Uterus (tissue), 4 donors: ENCODE data around the gene CFAP161. TPM values are rescaled to one million over a fixed set of nuclear protein-coding genes. Genes with fewer than 3 reads are reported as not detected.

Experiments
- DNase-seq, 2 donors: peaks; one replicate each; pipeline ENCODE4 v3.0.0-alpha.2; 2019 to 2020
- H3K27ac ChIP-seq, 2 donors: fragments of 200-600 bp; sonication (generic); 1 replicate in 1 of 2; 2 replicates in 1 of 2; pipeline ENCODE4 v1.5.1; 2016 to 2018
- H3K27me3 ChIP-seq, 2 donors: fragments of 200-600 bp; sonication (generic); one replicate each; pipeline ENCODE4 v1.5.1; 2018 to 2019; ENCODE audit warnings: control low read depth in 1 of 2
- H3K36me3 ChIP-seq, 2 donors: fragments of 200-600 bp; sonication (generic); one replicate each; pipeline ENCODE4 v1.5.1; 2019; ENCODE audit warnings: control low read depth in 1 of 2
- H3K4me1 ChIP-seq, 2 donors: fragments of 200-600 bp; sonication (generic); one replicate each; pipeline ENCODE4 v1.5.1; 2018 to 2019; ENCODE audit warnings: control low read depth in 1 of 2
- H3K4me3 ChIP-seq, 2 donors: fragments of 200-600 bp; sonication (generic); 1 replicate in 1 of 2; 2 replicates in 1 of 2; pipeline ENCODE4 v1.5.1; 2018 to 2019; ENCODE audit warnings: mild to moderate bottlenecking in 1 of 2
- H3K9me3 ChIP-seq, 2 donors: fragments of 200-600 bp; sonication (generic); one replicate each; pipeline ENCODE4 v1.5.1; 2019; ENCODE audit warnings: control low read depth in 1 of 2
- CTCF ChIP-seq, 4 experiments: fragments of 200-600 bp in 2 of 4; fragments of 450-650 bp in 2 of 4; sonication (generic) in 2 of 4; IDR thresholded peaks; one replicate each; pipeline ENCODE4 v1.5.1; 2016 to 2019; ENCODE audit warnings: antibody characterized with exemption in 4 of 4, mild to moderate bottlenecking in 2 of 4, moderate library complexity in 1 of 4
- POLR2A ChIP-seq, 2 donors: fragments of 450-650 bp; IDR thresholded peaks; one replicate each; pipeline ENCODE4 v1.6.1; 2016; ENCODE audit warnings: antibody characterized with exemption in 2 of 2, mild to moderate bottlenecking in 1 of 2, moderate library complexity in 1 of 2
- intact Hi-C: fragments of 100-400 bp; cut with DNase I; formaldehyde crosslinking; loops from one replicate; pipeline ENCODE4 v1.15.1; 2023; ENCODE audit warnings: low total_unique reads
- total RNA-seq, 4 donors: library from RNA; depleted of rRNA in 3 of 4; stranded (reverse); fragments of >200 nt in 3 of 4; gene quantifications; one replicate each; pipeline versions ENCODE4 v1.1.0 to v1.2.4, GENCODE V29; 2014 to 2023
- donor health status: DM: yes; HTN: yes; CAD: no.

CFAP161 gene
- total RNA-seq = 1 to 10 TPM in 2 of 4 donors, not detected in 2; 2.8 to 3.3 TPM

GRCh38 chr15:81133782-81134461 lies at the start of gene CFAP161:
CFAP161 (plus strand) TSS chr15:81134270; CDS start chr15:81134330, 60 bp downstream.
- DNase-seq = peak; percentile 79 to 86
- Histone ChIP-seq H3K4me3 (peak within 1 kb of the TSS; percentile 26 to 31), H3K36me3 (no peaks in the 10 kb centered on the region), H3K27me3 (no peaks in the 10 kb centered on the region), H3K4me1 (no peaks in the 10 kb centered on the region), H3K9me3 (no peaks in the 10 kb centered on the region), H3K27ac (no peak within 1 kb of the TSS)
- TF ChIP-seq CTCF (IDR thresholded peaks at IDR 0.05) = peak in 2 of 4 experiments; percentile 7 to 33
- no peak for TF ChIP-seq POLR2A (IDR thresholded peaks at IDR 0.05)
- intact Hi-C loops = no loop called here

GRCh38 chr15:81084716-81085115 lies 49.4 kb upstream of the CFAP161 start:
- TF ChIP-seq CTCF (IDR thresholded peaks at IDR 0.05) (no peak), POLR2A (IDR thresholded peaks at IDR 0.05) (no peak)
- Histone ChIP-seq H3K27ac (no peak overlapping the region), H3K4me3 (no peak overlapping the region), H3K36me3 (no peaks in the 10 kb centered on the region), H3K27me3 (no peaks in the 10 kb centered on the region), H3K9me3 (no peaks in the 10 kb centered on the region), H3K4me1 (no peaks in the 10 kb centered on the region)
- intact Hi-C loops = no loop called here
- no peak for DNase-seq

- H3K27ac ChIP-seq = no peak overlapping the region
- no peaks in the 10 kb centered on the region for H3K9me3 ChIP-seq
- no peak for DNase-seq
- no peaks in the 10 kb centered on the region for H3K36me3 ChIP-seq
- H3K4me1 ChIP-seq = no peaks in the 10 kb centered on the region
- H3K4me3 ChIP-seq = no peak overlapping the region
- no peaks in the 10 kb centered on the region for H3K27me3 ChIP-seq
- TF ChIP-seq CTCF (IDR thresholded peaks at IDR 0.05) = no peak
- TF ChIP-seq POLR2A (IDR thresholded peaks at IDR 0.05) = no peak
- intact Hi-C loops = no loop called here
Observed at GRCh38 chr15:81085213-81085612, 48.9 kb upstream of the CFAP161 start.

GRCh38 chr15:81085898-81086297 lies 48.2 kb upstream of the CFAP161 start:
- no peaks in the 10 kb centered on the region for H3K27me3 ChIP-seq
- intact Hi-C loops = no loop called here
- no peaks in the 10 kb centered on the region for H3K36me3 ChIP-seq
- no peaks in the 10 kb centered on the region for H3K9me3 ChIP-seq
- TF ChIP-seq POLR2A (IDR thresholded peaks at IDR 0.05) = no peak
- no peak for TF ChIP-seq CTCF (IDR thresholded peaks at IDR 0.05)
- DNase-seq = no peak
- no peaks in the 10 kb centered on the region for H3K4me1 ChIP-seq
- no peak overlapping the region for H3K4me3 ChIP-seq
- H3K27ac ChIP-seq = no peak overlapping the region

GRCh38 chr15:81087066-81087465 lies 47.0 kb upstream of the CFAP161 start:
- Histone ChIP-seq H3K4me3 (no peak overlapping the region), H3K27me3 (no peaks in the 10 kb centered on the region), H3K9me3 (no peaks in the 10 kb centered on the region), H3K27ac (peak overlapping the region; percentile 15 to 36), H3K36me3 (no peaks in the 10 kb centered on the region), H3K4me1 (no peaks in the 10 kb centered on the region)
- intact Hi-C loops = no loop called here
- no peak for TF ChIP-seq POLR2A (IDR thresholded peaks at IDR 0.05)
- no peak for TF ChIP-seq CTCF (IDR thresholded peaks at IDR 0.05)
- no peak for DNase-seq
